GM12891 (cell line): ENCODE measurements around the gene RNF150.

Experiments used
- POLR2A ChIP-seq: IDR thresholded peaks from 2 replicates; pipeline ENCODE4 v1.6.1; 2011; ENCODE audit warnings: low read depth, low read length, control low read depth
- POLR2AphosphoS5 ChIP-seq: IDR thresholded peaks from 2 replicates; pipeline ENCODE4 v1.6.1; 2011; ENCODE audit warnings: low read depth, low read length, control low read depth
- POU2F2 ChIP-seq: IDR thresholded peaks from 2 replicates; pipeline ENCODE4 v1.6.1; 2011; ENCODE audit warnings: low read depth, mild to moderate bottlenecking, control low read depth, low read length, moderate library complexity
- TAF1 ChIP-seq: IDR thresholded peaks from 2 replicates; pipeline ENCODE4 v1.6.1; 2011; ENCODE audit warnings: low read depth, low read length, control low read depth

DNA sequence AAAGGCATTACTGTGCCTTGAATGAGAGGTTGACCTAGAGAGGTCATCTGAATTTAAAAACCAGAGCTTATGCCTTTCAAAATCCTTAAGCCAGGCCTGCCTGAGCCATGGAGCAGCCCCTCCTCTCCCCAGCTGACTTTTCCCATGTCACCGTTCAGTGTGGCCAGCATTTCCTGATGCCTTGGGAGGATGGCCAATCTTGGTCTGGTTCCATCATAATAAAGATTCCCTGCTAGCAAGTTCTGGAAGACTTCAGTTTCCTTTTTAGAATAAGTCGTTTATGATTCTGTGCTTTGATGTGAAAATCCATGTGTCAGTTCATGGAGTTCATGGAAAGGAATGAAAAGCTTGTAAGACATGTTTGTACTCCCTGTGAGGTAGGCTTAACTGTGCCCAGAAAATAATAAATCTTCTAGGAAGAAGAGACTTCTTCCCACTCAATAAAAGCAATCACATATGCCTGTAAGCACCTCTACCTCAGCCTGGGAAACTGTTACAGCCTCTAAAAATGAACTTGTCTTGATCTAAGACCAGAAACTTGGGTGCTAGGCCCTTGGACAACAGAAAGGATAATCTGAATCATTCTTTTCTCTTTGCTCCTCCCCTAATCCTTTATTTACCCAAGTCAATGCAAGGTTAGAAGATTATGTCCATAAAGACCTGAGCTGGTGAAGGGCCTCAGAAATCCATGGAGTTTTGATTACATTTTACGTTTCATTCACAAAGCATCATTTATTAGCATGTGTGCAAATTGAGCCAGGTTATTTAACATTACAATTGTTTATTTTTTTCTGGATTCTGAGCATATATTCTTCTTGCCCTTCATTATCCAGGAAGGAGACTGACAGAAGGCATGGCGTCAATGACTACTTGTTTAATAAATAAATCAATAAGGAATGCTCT is 293.1 kb downstream of the RNF150 start:
- TF ChIP-seq POLR2AphosphoS5 (no peak), TAF1 (no peak), POLR2A (no peak), POU2F2 (no peak)
